HG03575 (cell line): Measurements from ENCODE around the gene AKAP9.
"Not testable (repeated sequence)": the region's sequence is repeated elsewhere in the genome, so short reads cannot be mapped to it uniquely, and the experiment has no call there.

Experiments used
- ATAC-seq: cut with Tn5 transposase; IDR thresholded peaks from one replicate; pipeline ENCODE4 v1.9.1; 2021; ENCODE audit not compliant: unreplicated experiment, insufficient number of reproducible peaks, low FRiP score; ENCODE audit errors: extremely low read depth

The AKAP9 gene

DNA sequence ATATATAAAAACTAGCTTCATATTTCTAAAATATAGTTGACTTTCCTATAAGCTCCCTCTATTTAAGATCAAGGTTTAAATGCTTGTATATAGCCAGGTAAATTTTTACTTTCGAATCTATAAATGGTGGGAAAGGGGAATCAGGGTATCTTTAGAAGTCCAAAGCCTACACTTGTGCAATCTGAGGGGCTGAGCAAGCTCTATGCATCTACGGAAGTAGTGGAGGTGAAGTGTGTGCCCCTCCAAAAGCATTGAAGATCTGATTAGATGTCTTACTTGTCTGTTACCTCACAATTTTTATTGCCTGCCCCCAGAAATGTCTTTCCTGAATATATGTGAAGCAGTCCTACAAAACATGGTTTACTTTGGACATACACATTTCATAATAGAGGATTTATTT lies 1.6 kb downstream of the AKAP9 start:
- no peak for ATAC-seq

DNA sequence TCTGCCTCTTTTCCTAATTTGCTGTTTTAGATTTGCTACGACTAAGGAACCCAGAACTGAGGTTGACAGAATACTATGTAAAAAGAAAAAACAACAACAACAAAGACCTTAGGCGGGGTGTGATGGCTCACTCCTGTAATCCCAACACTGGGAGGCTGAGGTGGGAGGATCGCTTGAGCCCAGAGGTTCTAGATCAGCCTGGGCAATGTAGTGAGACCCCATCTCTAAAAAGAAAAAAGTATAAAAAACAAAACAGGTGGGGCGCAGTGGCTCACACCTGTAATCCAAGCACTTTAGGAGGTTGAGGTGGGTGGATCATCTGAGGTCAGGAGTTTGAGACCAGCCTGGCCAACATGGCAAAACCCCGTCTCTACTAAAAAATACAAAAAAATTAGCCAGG lies 4.3 kb downstream of the AKAP9 start:
- ATAC-seq = not testable (repeated sequence)

DNA sequence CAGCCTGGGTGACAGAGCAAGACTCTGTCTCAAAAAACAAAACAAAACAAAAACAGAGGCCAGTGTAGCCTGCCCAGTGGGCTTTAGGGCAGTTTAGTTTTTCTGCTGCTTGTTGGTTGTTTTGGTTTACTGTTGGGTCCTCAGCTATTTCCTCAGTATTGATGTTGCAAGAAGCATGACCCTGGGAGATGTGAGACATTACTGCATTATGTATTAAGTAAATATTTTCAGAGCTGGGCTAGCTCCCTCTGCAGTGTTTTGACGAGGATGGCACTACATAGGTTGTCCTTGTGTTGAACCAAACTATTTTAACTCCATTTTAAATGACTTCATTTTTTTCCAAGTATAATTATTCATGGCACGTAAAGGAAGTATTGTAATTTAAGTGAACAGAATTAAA lies 4.8 kb downstream of the AKAP9 start:
- no peak for ATAC-seq

DNA sequence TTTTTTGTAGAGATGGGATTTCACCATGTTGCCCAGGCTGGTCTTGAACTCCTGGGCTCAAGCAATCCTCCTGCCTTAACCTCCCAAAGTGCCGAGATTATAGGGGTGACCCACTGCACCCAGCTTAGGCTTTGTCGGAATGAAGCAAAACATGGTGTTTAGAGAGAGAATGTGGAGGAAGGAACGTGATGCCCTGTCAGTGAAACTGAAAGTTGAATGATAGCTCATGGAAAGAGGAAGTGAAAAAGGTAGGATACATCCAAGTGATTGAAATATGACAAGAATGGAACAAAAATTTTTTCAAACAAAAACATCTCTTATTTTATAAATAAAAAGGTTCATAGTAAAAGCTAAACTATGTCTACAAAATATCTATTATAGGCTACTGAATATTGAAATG lies 5.9 kb downstream of the AKAP9 start:
- ATAC-seq = no peak

GRCh38 chr7:91947948-91948347 lies 7.3 kb downstream of the AKAP9 start:
- ATAC-seq = no peak

- ATAC-seq = no peak
These were observed 8.8 kb downstream of the AKAP9 start for GRCh38 chr7:91949221-91950009.

DNA sequence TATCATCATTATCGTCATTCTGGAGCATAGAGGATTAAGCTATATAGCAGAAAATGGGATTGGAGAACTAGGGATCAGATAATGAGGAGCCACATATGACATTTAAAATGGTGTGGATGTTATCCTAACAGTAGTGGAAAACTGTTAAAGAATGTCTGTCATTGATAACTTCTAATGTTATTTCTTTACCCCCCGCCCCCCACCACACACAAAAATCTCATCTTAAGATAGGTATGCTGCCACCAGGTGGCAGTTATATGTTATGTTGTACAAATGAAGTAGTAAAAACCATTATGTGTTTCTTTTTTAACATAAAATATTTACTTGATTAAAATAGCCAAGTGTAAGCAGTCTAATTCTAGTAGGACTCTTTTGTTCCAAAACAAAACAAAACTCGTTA lies 13.0 kb downstream of the AKAP9 start:
- ATAC-seq = no peak

- ATAC-seq = not testable (repeated sequence)
These were observed 15.8 kb downstream of the AKAP9 start for GRCh38 chr7:91956464-91956863.

DNA sequence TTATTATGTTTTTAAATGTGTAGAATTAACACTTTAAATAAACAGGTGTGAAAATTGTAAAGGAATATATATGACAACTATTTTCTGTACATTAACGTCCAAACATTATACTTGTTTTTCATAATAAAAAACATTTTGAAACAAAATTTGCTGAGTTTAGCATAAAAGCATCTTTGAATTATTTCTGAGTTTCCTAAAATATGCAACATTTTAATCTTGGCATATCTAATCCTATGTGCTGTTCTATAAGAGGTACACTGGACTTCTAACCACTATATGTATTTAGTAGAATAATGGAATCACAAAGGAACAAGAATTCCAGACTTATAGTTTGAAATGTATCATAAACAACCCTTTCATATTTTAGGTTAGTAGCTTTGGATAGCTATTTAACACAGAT lies 16.6 kb downstream of the AKAP9 start:
- ATAC-seq = no peak

DNA sequence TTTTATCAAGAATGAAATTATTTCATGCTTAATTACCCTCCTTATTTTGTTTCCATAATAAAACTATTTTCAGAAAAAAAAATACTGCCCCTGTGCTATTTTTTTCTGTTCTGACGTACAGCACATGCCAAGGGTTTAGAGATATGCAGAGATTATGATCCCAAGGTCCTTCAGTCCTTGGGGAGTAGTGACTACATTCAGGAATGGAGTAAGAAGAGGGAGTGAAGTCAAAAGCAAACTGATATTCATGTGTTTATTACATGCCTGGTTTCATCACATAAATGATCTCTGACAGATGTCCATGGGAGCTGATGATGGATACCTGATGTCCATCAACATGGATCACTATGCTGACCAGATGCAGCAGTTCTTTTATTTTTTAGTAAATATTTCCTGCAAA lies 17.2 kb downstream of the AKAP9 start:
- no peak for ATAC-seq

GRCh38 chr7:91959023-91959422 lies 18.4 kb downstream of the AKAP9 start:
- ATAC-seq = no peak

DNA sequence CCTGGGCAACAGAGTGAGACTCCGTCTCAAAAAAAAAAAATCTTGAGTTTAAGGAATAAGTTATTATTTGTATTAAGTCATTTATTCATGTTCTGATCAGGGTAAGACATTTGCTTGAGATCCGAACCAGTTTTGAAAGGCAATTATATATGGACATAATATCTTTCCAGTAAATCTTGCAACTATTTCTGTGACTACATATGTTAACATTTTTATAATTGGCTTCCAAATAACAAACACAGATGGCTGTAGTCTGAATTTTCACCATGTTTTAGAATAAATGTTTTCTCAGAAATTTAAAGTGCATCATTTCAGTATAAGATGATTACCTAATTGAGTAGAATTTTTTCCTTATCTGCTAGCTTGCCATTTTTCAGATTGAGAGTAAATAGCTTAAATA lies 21.2 kb downstream of the AKAP9 start:
- no peak for ATAC-seq

DNA sequence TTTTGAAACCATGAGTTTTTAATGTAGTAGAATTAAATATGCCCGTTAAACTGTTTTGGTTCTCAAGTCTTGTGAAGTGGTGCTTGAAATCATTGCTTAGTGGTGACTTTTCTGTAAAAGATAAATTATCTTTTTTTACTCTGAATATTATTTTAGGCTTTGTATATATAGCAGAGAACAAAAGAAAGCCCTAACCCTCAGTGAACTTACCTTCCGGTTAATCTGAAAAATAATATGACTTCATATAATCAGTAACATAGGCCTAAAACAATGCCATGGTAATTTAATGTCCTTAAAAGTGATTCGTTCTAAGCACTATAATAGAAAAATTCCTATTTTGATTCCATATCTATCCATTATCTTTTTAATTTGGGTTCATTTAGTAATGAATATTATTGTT lies 21.8 kb downstream of the AKAP9 start:
- no peak for ATAC-seq

DNA sequence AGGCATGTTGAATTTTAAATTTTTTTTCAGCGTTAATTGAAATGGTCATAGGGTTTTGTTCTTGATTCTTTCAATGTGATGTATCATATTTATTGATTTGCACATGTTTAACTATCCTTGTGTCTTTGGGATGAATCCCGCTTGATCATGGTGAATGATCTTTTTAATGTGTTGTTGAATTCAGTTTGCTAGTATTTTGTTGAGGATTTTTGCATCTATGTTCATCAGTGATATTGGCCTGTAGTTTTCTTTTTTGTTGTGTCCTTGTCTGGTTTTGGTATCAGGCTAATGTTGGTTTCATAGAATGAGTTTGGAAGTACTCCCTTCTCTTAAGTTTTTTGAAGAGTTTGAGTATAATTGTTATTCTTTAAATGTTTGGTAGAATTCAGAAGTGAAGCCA lies 26.9 kb downstream of the AKAP9 start:
- ATAC-seq = not testable (repeated sequence)

- ATAC-seq = no peak
These were observed 33.0 kb downstream of the AKAP9 start for GRCh38 chr7:91973639-91974038.

DNA sequence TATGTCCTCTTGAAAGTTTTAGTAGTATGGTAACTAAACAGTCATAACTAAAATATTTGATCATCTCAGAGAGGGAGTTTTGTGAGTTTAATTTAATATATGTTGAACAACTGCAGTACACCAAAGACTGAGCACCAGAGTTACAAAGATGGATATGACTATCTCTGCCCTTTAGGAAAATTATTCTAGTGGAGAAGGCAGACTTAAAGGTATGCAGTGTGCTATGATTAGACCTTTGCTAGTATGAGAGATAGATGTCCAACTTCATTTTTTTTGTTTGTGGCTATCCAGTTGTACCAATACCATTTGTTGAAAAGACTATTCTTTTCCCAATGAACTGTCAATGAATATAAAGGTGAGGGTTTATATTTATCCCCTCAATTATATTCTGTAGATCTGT lies 33.4 kb downstream of the AKAP9 start:
- no peak for ATAC-seq

GRCh38 chr7:91976743-91977142 lies 36.1 kb downstream of the AKAP9 start:
- ATAC-seq = no peak

DNA sequence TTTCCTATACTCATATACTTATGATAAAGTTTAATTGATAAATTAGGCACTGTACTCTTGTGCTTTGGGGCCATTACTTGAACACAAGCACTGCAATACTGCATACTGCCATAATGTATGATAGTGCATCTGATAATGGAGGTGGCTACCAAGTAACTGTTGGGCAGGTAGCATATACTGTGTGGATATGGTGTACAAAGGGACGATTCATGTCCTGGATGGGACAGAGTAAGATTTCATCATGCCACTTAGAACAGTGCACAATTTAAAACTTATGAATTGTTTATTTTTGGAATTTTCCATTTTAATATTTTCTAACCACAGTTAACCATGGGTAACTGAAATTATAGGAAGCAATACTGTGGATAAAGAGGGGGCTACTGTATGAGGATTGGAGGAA lies 38.9 kb downstream of the AKAP9 start:
- ATAC-seq = no peak

GRCh38 chr7:91982352-91982751 lies 41.7 kb downstream of the AKAP9 start:
- ATAC-seq = not testable (repeated sequence)

- ATAC-seq = no peak
These were observed 47.6 kb downstream of the AKAP9 start for GRCh38 chr7:91988213-91988612.

GRCh38 chr7:91993976-91994375 lies 53.3 kb downstream of the AKAP9 start:
- no peak for ATAC-seq
